AG09309 (cell line): ENCODE results near the gene CELF4.

ENCODE experiments used
- DNase-seq: peaks from one replicate; pipeline ENCODE4 v3.0.0-alpha.2; 2010; ENCODE audit warnings: low read depth
- H3K4me3 ChIP-seq: 2 replicates; pipeline ENCODE4 v1.5.1; 2011; ENCODE audit warnings: mild to moderate bottlenecking, low read depth, low read length, moderate library complexity; ENCODE audit not compliant: control insufficient read depth
- CTCF ChIP-seq: IDR thresholded peaks from 2 replicates; pipeline ENCODE4 v1.5.1; 2011; ENCODE audit warnings: mild to moderate bottlenecking, low read depth, low read length, inconsistent platforms; ENCODE audit not compliant: insufficient read depth, control insufficient read depth; ENCODE audit errors: missing control alignments

The CELF4 gene

DNA sequence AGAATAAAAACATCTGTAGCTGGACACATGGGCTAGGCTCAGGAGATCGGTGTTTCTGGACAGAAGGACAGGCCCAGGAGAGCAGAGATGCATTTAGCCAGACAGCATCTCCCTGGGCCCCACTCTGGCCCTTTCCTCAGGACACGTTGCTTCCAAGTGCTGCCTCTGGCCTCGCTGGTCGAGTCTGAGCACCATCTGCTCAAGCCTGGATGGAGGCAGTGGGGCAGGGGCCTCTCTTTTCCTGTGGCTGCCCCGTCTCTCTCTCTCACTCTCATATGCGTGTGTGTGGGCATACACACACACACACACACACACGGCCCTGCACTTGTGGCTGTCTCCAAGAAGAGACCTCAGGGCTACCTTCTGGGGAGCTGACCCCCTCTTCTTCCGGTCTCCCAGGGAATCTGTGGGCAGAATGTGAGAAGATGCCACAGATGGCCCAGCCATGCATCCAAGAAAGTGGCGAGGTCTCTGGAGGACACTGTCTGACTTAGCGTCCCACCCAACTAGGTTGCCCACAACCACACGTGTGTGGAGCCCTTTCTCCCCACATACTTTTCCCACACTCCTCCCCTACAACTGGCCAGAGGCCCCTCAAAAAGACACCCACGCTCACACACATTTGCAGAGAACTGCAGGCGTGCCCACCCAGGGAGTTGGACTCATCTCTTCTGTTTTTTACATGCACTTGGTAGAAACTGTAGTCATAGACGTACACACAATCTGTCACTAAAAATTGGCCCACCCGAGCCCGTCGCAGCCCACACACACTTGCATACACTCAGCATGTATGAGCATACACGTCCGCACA is 19.9 kb downstream of the CELF4 start:
- TF ChIP-seq CTCF = no peak
- H3K4me3 ChIP-seq = no peak overlapping the region
- DNase-seq = no peak

- DNase-seq = no peak
- H3K4me3 ChIP-seq = no peak overlapping the region
- no peak for TF ChIP-seq CTCF
These were observed 20.9 kb downstream of the CELF4 start for GRCh38 chr18:37544713-37545112.

DNA sequence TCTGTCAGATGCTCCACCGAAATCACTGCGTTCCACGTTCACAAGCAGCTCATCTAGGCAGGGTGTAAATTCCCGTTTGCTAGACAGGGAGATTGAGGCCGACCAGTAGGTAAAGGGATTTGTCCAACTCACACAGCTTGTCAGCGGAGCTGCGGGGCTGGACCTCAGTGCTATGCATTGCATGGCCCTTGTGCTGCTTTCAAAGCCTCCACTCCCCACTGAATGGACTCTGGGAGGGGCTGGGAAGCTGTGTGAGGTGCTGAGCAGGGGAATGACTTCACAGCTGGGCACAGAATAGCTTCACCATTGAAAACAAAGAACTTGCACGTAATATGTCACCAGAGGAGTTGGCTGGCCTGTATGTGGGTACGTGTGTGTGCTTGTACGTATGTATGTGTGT is 21.4 kb downstream of the CELF4 start:
- no peak for DNase-seq
- TF ChIP-seq CTCF = no peak

DNA sequence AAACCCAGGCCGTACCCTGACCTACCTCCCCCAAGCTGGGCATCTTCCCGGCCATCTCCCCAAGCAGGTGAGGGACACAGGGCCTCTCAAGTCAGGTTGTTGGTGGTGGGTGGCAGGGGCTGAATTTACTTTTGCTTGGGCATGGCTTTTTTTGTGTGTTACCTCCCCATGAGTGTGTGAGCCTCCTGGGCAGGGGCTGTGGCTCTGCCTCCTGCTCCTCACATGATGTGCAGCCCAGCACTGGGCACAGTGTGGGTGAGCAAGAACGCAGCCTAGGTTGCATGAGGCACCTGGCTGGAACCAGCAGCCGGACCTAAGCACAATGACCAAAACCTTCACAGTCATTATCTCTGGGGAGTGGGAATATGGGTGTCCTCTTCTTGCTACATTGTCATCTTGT is 22.3 kb downstream of the CELF4 start:
- no peak for TF ChIP-seq CTCF
- H3K4me3 ChIP-seq = no peak overlapping the region
- DNase-seq = no peak

More for the DNA sequence above, 21.4 kb downstream of the CELF4 start:
- H3K4me3 ChIP-seq = no peak overlapping the region

DNA sequence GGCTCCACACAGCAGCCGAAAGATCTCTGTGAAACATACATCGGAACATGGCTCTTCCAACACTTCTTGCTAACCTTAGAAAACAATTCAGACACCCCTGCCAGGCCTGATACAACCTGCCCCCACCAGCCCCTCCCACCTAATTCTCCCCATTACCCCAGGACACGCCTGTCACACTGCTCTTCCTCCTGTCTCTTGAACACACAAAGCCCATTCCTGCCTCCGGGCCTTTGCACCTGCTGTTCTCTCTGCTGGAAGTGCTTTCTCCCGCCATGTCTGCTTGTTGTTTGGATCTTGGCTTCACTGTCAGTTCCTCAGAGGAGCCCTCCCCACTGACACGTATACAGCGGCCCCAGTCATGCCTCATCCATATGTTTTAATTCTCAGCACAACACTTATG is 24.1 kb downstream of the CELF4 start:
- TF ChIP-seq CTCF = no peak
- H3K4me3 ChIP-seq = no peak overlapping the region
- DNase-seq = no peak

DNA sequence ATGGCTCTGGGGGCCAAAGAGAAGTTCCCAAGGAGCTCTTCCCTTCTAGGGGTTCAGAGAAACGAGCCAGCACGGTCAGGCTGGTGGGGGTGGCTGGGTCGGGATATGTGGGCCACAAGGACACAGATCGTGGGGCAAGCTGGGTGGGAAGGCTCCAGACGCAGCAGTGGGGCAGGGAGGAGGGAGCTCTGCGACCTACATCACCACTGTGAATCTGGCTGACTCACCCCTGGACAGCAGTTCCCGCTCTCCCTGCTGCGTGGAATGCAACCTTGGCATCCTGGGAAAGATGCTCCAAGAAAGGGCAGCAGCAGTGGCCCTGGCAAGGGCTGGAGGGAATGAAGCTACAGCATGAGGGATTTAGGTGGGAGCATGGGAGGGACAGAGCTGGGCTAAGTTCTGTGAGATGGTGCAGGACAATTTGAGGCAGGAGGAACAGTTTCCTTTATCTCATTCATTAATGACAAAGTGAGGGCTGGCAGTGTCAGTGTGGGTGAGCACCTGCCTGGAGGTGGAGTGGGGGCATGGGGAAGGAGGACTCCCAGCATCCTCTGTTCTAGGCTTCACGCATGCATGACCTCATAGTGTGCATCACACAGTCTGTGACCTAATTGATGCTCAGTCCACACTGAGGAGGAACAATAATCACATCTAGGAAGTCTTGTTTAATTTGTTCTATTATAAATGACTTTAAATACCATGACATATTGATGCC is 25.0 kb downstream of the CELF4 start:
- DNase-seq = no peak

More for the DNA sequence above, 25.0 kb downstream of the CELF4 start:
- TF ChIP-seq CTCF = no peak
- no peak overlapping the region for H3K4me3 ChIP-seq
